Measurements from ENCODE around the gene ZNF516.

ZNF516 gene

GRCh38 chr18:76457957-76458356, 37.1 kb downstream of the ZNF516 start:
- no peak for TF ChIP-seq CTCF (IDR thresholded peaks at IDR 0.05; ENCODE audit: low read depth, low read length)
- H3K4me3 ChIP-seq (ENCODE audit: low read depth, low read length), result no peak overlapping the region

GRCh38 chr18:76457475-76457874, 37.6 kb downstream of the ZNF516 start:
- H3K4me3 ChIP-seq (ENCODE audit: low read depth, low read length), result no peak overlapping the region
- TF ChIP-seq CTCF (IDR thresholded peaks at IDR 0.05; ENCODE audit: low read depth, low read length), result no peak

- no peak overlapping the region for H3K4me3 ChIP-seq (ENCODE audit: low read depth, low read length)
- TF ChIP-seq CTCF (IDR thresholded peaks at IDR 0.05; ENCODE audit: low read depth, low read length), result no peak
Observed at GRCh38 chr18:76456823-76457222, 38.2 kb downstream of the ZNF516 start.

- H3K4me3 ChIP-seq (ENCODE audit: low read depth, low read length), result no peak overlapping the region
- TF ChIP-seq CTCF (IDR thresholded peaks at IDR 0.05; ENCODE audit: low read depth, low read length), result no peak
Observed at GRCh38 chr18:76456018-76456750, 38.9 kb downstream of the ZNF516 start.

- TF ChIP-seq CTCF (IDR thresholded peaks at IDR 0.05; ENCODE audit: low read depth, low read length), result no peak
Observed at GRCh38 chr18:76455003-76455676, 39.9 kb downstream of the ZNF516 start.

GRCh38 chr18:76454418-76454817, 40.6 kb downstream of the ZNF516 start:
- H3K4me3 ChIP-seq (ENCODE audit: low read depth, low read length), result no peak overlapping the region
- TF ChIP-seq CTCF (IDR thresholded peaks at IDR 0.05; ENCODE audit: low read depth, low read length), result no peak

More at GRCh38 chr18:76455003-76455676, 39.9 kb downstream of the ZNF516 start:
- no peak overlapping the region for H3K4me3 ChIP-seq (ENCODE audit: low read depth, low read length)

- no peak overlapping the region for H3K4me3 ChIP-seq (ENCODE audit: low read depth, low read length)
- TF ChIP-seq CTCF (IDR thresholded peaks at IDR 0.05; ENCODE audit: low read depth, low read length), result no peak
Observed at GRCh38 chr18:76453932-76454331, 41.1 kb downstream of the ZNF516 start.
